ENCODE data around the gene RELN. TPM values are rescaled to one million over a fixed set of nuclear protein-coding genes. Genes with fewer than 3 reads are reported as not detected.

The RELN gene
- total and polyA plus RNA-seq, 9 donors: 0.68 to 8.7 (median 2.7) TPM

DNA sequence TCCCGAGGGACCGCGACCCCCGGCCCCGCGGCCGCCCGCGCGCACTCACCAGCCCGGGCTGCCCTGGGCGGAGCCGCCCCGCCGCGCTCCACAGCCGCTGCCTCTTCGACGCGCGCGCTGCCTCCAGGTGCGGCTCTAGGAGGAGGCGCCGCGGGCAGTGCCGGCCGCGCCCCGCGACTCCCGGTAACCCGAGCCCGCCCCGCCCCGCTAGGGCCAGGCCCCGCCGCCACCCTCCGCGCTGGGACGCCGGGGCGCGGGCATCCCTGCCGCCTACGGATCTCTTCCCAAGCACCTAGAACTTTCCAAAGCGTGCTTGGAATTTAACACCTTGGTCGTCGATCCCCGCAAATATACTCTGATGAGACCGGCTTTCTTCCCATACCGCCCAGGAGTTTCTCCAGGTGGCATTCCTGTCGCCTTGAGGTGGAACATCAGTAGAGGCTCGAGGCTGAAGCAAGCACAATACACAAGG lies 543.4 kb downstream of the RELN start, which contains the start of gene SLC26A5:
TSS of gene SLC26A5 (minus strand) at position 159 of the 472 bp plus-strand sequence. CDS start 24,693 bp downstream, outside the sequence.
- Histone ChIP-seq H3K36me3 (no peaks in the 10 kb centered on the region), H3K9me3 (no peaks in the 10 kb centered on the region), H3K27me3 (no peaks in the 10 kb centered on the region), H3K27ac (no peak within 1 kb of the TSS), H3K4me1 (ENCODE audit: insufficient read depth) (peaks cover 2% of the 10 kb centered on the region), H3K4me3 (no peak within 1 kb of the TSS)
- intact Hi-C loops (cut with DNase I): no loop called here
- 1 to 5% (median 4%) methylated on average over 19 to 54 of the region's 54 CpGs for WGBS, 3 donors
- no peak for DNase-seq
- TF ChIP-seq EP300 (IDR thresholded peaks at IDR 0.05): no peak
- TF ChIP-seq, protein P1, sequence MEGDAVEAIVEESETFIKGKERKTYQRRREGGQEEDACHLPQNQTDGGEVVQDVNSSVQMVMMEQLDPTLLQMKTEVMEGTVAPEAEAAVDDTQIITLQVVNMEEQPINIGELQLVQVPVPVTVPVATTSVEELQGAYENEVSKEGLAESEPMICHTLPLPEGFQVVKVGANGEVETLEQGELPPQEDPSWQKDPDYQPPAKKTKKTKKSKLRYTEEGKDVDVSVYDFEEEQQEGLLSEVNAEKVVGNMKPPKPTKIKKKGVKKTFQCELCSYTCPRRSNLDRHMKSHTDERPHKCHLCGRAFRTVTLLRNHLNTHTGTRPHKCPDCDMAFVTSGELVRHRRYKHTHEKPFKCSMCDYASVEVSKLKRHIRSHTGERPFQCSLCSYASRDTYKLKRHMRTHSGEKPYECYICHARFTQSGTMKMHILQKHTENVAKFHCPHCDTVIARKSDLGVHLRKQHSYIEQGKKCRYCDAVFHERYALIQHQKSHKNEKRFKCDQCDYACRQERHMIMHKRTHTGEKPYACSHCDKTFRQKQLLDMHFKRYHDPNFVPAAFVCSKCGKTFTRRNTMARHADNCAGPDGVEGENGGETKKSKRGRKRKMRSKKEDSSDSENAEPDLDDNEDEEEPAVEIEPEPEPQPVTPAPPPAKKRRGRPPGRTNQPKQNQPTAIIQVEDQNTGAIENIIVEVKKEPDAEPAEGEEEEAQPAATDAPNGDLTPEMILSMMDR (IDR thresholded peaks at IDR 0.05): no peak
- no peak for TF ChIP-seq POLR2A (IDR thresholded peaks at IDR 0.05)

DNA sequence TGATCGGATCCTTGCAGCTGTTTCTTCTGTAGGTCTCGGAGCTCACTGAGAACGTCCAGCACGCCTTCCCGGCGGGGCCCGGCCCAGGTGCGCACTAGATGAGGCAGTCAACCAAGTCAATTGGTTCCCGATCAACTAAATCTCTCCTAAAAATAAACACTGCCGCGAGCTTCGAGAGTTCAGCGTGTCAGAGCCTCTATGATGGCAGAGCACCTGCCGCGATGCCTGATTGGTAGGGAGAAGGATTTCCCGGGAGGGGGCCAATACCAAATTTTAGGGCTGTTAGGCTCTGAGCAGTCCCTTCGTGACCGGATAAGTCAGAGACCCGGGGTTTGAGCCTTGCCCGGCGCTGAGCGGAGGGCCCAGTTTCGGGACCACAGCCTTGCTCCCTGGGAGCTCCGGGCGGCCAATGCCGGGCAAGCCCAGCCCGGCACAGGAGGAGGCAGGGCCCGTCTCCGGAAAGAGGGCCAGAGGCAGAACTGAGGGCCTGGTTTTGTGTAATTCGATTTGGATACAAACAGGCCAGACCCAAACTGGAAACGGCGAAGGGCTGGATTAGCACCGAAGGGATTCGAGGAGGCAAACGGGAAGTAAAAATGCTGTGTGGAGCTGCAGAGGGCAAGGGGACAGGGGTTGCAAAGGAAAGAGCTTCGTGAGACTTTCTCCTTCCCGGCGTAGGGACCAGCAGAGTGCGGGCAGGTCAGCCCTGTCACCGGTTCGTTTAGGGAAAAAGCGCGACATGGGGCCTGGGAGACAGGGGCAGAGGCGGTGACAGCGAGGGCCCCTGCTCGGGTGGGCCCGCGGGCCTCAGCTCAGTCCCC lies 544.0 kb downstream of the RELN start:
- Histone ChIP-seq H3K4me3 (no peak overlapping the region), H3K27me3 (no peaks in the 10 kb centered on the region), H3K4me1 (ENCODE audit: insufficient read depth) (peaks cover 2% of the 10 kb centered on the region), H3K9me3 (no peaks in the 10 kb centered on the region), H3K36me3 (no peaks in the 10 kb centered on the region), H3K27ac (no peak overlapping the region)
- intact Hi-C loops (cut with DNase I): no loop called here
- no peak for DNase-seq
- no peak for TF ChIP-seq POLR2A (IDR thresholded peaks at IDR 0.05)
- WGBS, 3 donors: 2 to 7% (median 4%) methylated on average over 43 to 48 of the region's 48 CpGs

DNA sequence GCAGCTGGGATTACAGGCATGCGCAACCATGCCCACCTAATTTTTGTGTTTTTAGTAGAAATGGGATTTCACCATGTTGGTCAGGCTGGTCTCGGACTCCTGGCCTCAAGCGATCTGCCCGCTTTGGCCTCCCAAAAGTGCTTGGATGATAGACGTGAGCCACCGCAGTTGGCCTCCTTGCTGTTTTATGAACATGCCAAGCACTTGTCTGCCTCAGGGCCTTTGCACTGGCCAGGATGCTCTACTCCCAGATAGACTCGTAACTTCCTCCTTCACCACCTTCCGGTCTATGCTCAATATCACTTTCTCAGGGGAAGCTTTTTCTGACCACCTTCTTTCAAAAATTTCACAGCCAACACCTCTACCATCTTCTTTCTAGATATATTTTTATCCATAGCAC lies 549.8 kb downstream of the RELN start:
- Histone ChIP-seq H3K27ac (no peak overlapping the region), H3K9me3 (no peaks in the 10 kb centered on the region), H3K4me3 (no peak overlapping the region), H3K36me3 (no peaks in the 10 kb centered on the region), H3K27me3 (no peaks in the 10 kb centered on the region), H3K4me1 (ENCODE audit: insufficient read depth) (no peaks in the 10 kb centered on the region)
- WGBS, 3 donors: 94 to 96% (median 95%) methylated on average over 8 of the region's 8 CpGs
- intact Hi-C loops (cut with DNase I): no loop called here
- no peak for DNase-seq
- TF ChIP-seq, protein P1 (IDR thresholded peaks at IDR 0.05): no peak
- TF ChIP-seq EP300 (IDR thresholded peaks at IDR 0.05) (no peak), POLR2A (IDR thresholded peaks at IDR 0.05) (no peak)

DNA sequence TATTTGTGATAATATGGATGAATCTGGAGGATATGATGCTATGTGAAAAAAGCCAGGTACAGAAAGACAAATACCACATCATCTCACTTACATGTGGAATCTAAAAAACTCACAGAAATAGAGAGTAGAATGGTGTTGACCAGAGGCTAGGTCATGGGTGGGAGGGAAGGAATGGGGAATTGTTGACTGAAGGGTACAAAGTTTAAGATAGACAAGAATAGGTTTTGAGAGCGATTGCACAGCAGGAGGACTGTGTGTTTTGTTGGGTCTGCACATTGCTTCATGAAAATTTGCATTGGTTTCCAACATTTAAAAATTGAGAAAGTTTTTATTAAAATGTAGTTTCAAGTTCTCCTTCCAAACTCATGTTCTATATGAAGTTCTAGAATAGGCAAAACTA lies 551.8 kb downstream of the RELN start:
- 42 to 87% (median 71%) methylated on average over 1 of the region's 1 CpG for WGBS, 3 donors
- Histone ChIP-seq H3K4me3 (no peak overlapping the region), H3K4me1 (ENCODE audit: insufficient read depth) (no peaks in the 10 kb centered on the region), H3K36me3 (no peaks in the 10 kb centered on the region), H3K27ac (no peak overlapping the region), H3K9me3 (no peaks in the 10 kb centered on the region), H3K27me3 (no peaks in the 10 kb centered on the region)
- TF ChIP-seq POLR2A (IDR thresholded peaks at IDR 0.05) (no peak), EP300 (IDR thresholded peaks at IDR 0.05) (no peak)
- TF ChIP-seq, protein P1 (IDR thresholded peaks at IDR 0.05): no peak
- intact Hi-C loops (cut with DNase I): no loop called here
- DNase-seq: no peak

DNA sequence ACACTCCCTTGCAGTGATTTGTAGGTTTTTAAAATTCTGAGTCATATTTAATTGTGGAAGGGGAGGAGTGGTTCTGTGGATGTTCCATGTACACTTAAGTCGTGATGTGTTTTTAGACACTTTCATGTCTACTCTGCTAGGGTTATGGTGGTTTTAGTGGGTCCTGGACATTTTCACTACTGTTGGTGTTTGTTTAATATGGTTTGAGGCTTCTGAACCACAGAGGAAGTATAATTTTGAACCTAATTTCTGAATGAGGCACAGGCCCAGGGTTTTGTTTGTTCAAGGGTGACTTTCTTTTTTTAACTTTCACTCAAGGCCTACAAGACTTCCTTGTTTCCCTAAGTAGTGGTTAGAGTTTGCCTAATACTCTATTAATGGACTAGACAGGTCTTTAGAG lies 556.7 kb downstream of the RELN start:
- Histone ChIP-seq H3K27me3 (no peaks in the 10 kb centered on the region), H3K4me1 (ENCODE audit: insufficient read depth) (no peaks in the 10 kb centered on the region), H3K4me3 (no peak overlapping the region), H3K9me3 (no peaks in the 10 kb centered on the region), H3K27ac (no peak overlapping the region), H3K36me3 (no peaks in the 10 kb centered on the region)
- 65 to 71% (median 66%) methylated on average over 1 of the region's 1 CpG for WGBS, 3 donors
- no peak for DNase-seq
- TF ChIP-seq POLR2A (IDR thresholded peaks at IDR 0.05): no peak
- no peak for TF ChIP-seq EP300 (IDR thresholded peaks at IDR 0.05)
- TF ChIP-seq, protein P1 (IDR thresholded peaks at IDR 0.05): no peak
- intact Hi-C loops (cut with DNase I): no loop called here
